IMR-90 (cell line): ENCODE data around the gene CAPSL. TPM values are rescaled to one million over a fixed set of nuclear protein-coding genes. Genes with fewer than 3 reads are reported as not detected.

Experiments used
- ATAC-seq: fragments of 200-7000 bp; cut with Tn5 transposase; 2 replicates; pipeline ENCODE4 v1.9.1; 2020; ENCODE audit warnings: low read depth, mild to moderate bottlenecking, moderate library complexity
- BruUV-seq: library from RNA; stranded (reverse); fragments of 400-500 nt; replicated peaks from 2 replicates; lab custom pipeline; 2021; lab: Mats Ljungman, UMichigan
- CTCF ChIA-PET: fragments of 300-600 bp; formaldehyde crosslinking; extraction: SDS; loops from one replicate; lab custom pipeline; 2021; ENCODE audit warnings: antibody characterized with exemption; lab: Yijun Ruan, JAX
- POLR2A ChIA-PET: fragments of 300-600 bp; sonication (Branson Sonifier 250); formaldehyde crosslinking; loops from one replicate; lab custom pipeline; 2022; ENCODE audit warnings: antibody characterized with exemption; ENCODE audit not compliant: unreplicated experiment; lab: Charles Lee
- DNase-seq: peaks from one replicate; pipeline ENCODE4 v3.0.0; 2013
- H2AFZ ChIP-seq: replicated peaks from 2 replicates; pipeline ENCODE3; 2013; ENCODE audit warnings: low read length, mild to moderate bottlenecking; ENCODE audit not compliant: poor library complexity
- H2AK5ac ChIP-seq: 2 replicates; pipeline ENCODE4 v1.6.1; 2013; ENCODE audit warnings: low read depth, low read length, inconsistent platforms
- H2AK9ac ChIP-seq: replicated peaks from 2 replicates; pipeline ENCODE3; 2013; ENCODE audit warnings: mild to moderate bottlenecking, low read depth, low read length, moderate library complexity; ENCODE audit not compliant: poor library complexity
- H2BK120ac ChIP-seq: 2 replicates; pipeline ENCODE4 v1.6.1; 2013; ENCODE audit warnings: low read depth, low read length, inconsistent platforms
- H2BK15ac ChIP-seq: 3 replicates; pipeline ENCODE4 v1.6.1; 2013; ENCODE audit warnings: low read depth, low read length, inconsistent platforms
- H2BK20ac ChIP-seq: 2 replicates; pipeline ENCODE4 v1.6.1; 2013; ENCODE audit warnings: low read depth, mild to moderate bottlenecking, inconsistent platforms, low read length, moderate library complexity
- H2BK5ac ChIP-seq: 2 replicates; pipeline ENCODE4 v1.6.1; 2013; ENCODE audit warnings: mild to moderate bottlenecking, low read depth, low read length, inconsistent platforms; ENCODE audit not compliant: poor library complexity, severe bottlenecking
- H3K14ac ChIP-seq: replicated peaks from 2 replicates; pipeline ENCODE4 v1.6.1; 2013; ENCODE audit warnings: low read depth, low read length, inconsistent platforms
- H3K18ac ChIP-seq: 2 replicates; pipeline ENCODE4 v1.6.1; 2013; ENCODE audit warnings: low read depth, low read length, control low read depth
- H3K23ac ChIP-seq: 2 replicates; pipeline ENCODE4 v1.6.1; 2013; ENCODE audit warnings: low read depth, low read length, inconsistent platforms
- H3K27ac ChIP-seq: 2 replicates; pipeline ENCODE4 v1.5.1; 2013; ENCODE audit warnings: mild to moderate bottlenecking, control low read depth, low read length; ENCODE audit not compliant: insufficient read depth
- H3K27me3 ChIP-seq: 2 replicates; pipeline ENCODE4 v1.6.1; 2013; ENCODE audit warnings: low read length; ENCODE audit not compliant: control insufficient read depth, insufficient read depth
- H3K36me3 ChIP-seq: 2 replicates; pipeline ENCODE4 v1.6.1; 2013; ENCODE audit warnings: low read length, mixed read lengths; ENCODE audit not compliant: control insufficient read depth, insufficient read depth
- H3K4ac ChIP-seq: 2 replicates; pipeline ENCODE4 v1.6.1; 2013; ENCODE audit warnings: low read depth, low read length, inconsistent platforms
- H3K4me1 ChIP-seq: 2 replicates; pipeline ENCODE4 v1.6.1; 2013; ENCODE audit warnings: low read length, mixed read lengths; ENCODE audit not compliant: control insufficient read depth, insufficient read depth
- H3K4me2 ChIP-seq: 2 replicates; pipeline ENCODE4 v1.6.1; 2013; ENCODE audit warnings: low read depth, mild to moderate bottlenecking, control low read depth, low read length, moderate library complexity
- H3K4me3 ChIP-seq: 2 replicates; pipeline ENCODE4 v1.5.1; 2013; ENCODE audit warnings: low read depth, mild to moderate bottlenecking, control low read depth, low read length, moderate library complexity; ENCODE audit not compliant: insufficient read depth
- H3K56ac ChIP-seq: 2 replicates; pipeline ENCODE4 v1.6.1; 2013; ENCODE audit warnings: low read length, inconsistent platforms; ENCODE audit not compliant: insufficient read depth; ENCODE audit errors: extremely low read depth
- H3K79me1 ChIP-seq, 2 experiments: 2 replicates each; pipeline ENCODE4 v1.6.1; 2013; ENCODE audit warnings: low read length in 2 of 2, inconsistent platforms in 1 of 2, low read depth in 1 of 2
- H3K9ac ChIP-seq: 2 replicates; pipeline ENCODE4 v1.6.1; 2013; ENCODE audit warnings: low read depth, low read length, control low read depth
- H3K9me1 ChIP-seq: 2 replicates; pipeline ENCODE4 v1.6.1; 2013; ENCODE audit warnings: low read length, inconsistent platforms; ENCODE audit not compliant: insufficient read depth
- H3K9me3 ChIP-seq: 2 replicates; pipeline ENCODE4 v1.6.1; 2013; ENCODE audit warnings: low read length; ENCODE audit not compliant: control insufficient read depth, insufficient read depth
- H4K20me1 ChIP-seq: 2 replicates; pipeline ENCODE4 v1.6.1; 2013; ENCODE audit warnings: low read length, inconsistent platforms; ENCODE audit not compliant: insufficient read depth
- H4K5ac ChIP-seq: 2 replicates; pipeline ENCODE4 v1.6.1; 2013; ENCODE audit warnings: mild to moderate bottlenecking, low read depth, low read length, control low read depth
- H4K8ac ChIP-seq, 2 experiments: 2 replicates each; pipeline ENCODE4 v1.6.1; 2013; ENCODE audit warnings: low read depth in 2 of 2, low read length in 2 of 2, control low read depth in 1 of 2, inconsistent platforms in 1 of 2
- H4K91ac ChIP-seq: 2 replicates; pipeline ENCODE4 v1.6.1; 2013; ENCODE audit warnings: low read depth, low read length, inconsistent platforms; ENCODE audit not compliant: insufficient read depth
- BHLHE40 ChIP-seq: fragments of 150-350 bp; IDR thresholded peaks from 2 replicates; pipeline ENCODE4 v1.6.1; 2016; ENCODE audit warnings: mild to moderate bottlenecking, low read depth, low read length
- CEBPB ChIP-seq: IDR thresholded peaks from 2 replicates; pipeline ENCODE4 v1.6.1; 2012; ENCODE audit warnings: low read depth, low read length, improper control_type of control experiment
- FOS ChIP-seq: fragments of 150-350 bp; IDR thresholded peaks from 2 replicates; pipeline ENCODE4 v1.6.1; 2016; ENCODE audit warnings: low read depth, low read length
- MAFK ChIP-seq: IDR thresholded peaks from 2 replicates; pipeline ENCODE4 v1.6.1; 2012; ENCODE audit warnings: low read depth, low read length, improper control_type of control experiment
- MAZ ChIP-seq: IDR thresholded peaks from 2 replicates; pipeline ENCODE4 v1.6.1; 2012; ENCODE audit warnings: low read depth, mild to moderate bottlenecking, low read length, improper control_type of control experiment, moderate library complexity, borderline replicate concordance
- MXI1 ChIP-seq: IDR thresholded peaks from 2 replicates; pipeline ENCODE4 v1.6.1; 2012; ENCODE audit warnings: low read depth, mild to moderate bottlenecking, low read length, moderate library complexity, borderline replicate concordance
- NFE2L2 ChIP-seq: fragments of 150-350 bp; IDR thresholded peaks from 2 replicates; pipeline ENCODE4 v1.6.1; 2016; ENCODE audit warnings: low read depth, mild to moderate bottlenecking, low read length
- RAD21 ChIP-seq: IDR thresholded peaks from 2 replicates; pipeline ENCODE4 v1.6.1; 2012; ENCODE audit warnings: low read length, improper control_type of control experiment
- RCOR1 ChIP-seq: IDR thresholded peaks from 2 replicates; pipeline ENCODE4 v1.6.1; 2012; ENCODE audit warnings: mild to moderate bottlenecking, low read length, improper control_type of control experiment; ENCODE audit not compliant: insufficient replicate concordance
- RFX5 ChIP-seq: IDR thresholded peaks from 2 replicates; pipeline ENCODE4 v1.8.0; 2012; ENCODE audit warnings: low read depth, mild to moderate bottlenecking, low read length, moderate library complexity
- USF2 ChIP-seq: fragments of 150-350 bp; IDR thresholded peaks from 2 replicates; pipeline ENCODE4 v1.6.1; 2017; ENCODE audit warnings: mild to moderate bottlenecking, antibody characterized with exemption, low read length, low read depth
- WGBS, 2 experiments: methylation state at CpG; one replicate each; pipeline versions ENCODE4 v1.1.5 to v1.1.7; 2013; ENCODE audit warnings: missing lambda C conversion rate in 2 of 2; ENCODE audit not compliant: insufficient read length in 1 of 2; ENCODE audit errors: extremely low coverage in 2 of 2; 5-methylcytosine and 5-hydroxymethylcytosine counted together
- dilution Hi-C: fragments of 300-500 bp; cut with HindIII; formaldehyde crosslinking; loops from one replicate; pipeline ENCODE4 v1.14.3; 2018; ENCODE audit warnings: low sequenced_read_pairs; ENCODE audit not compliant: unreplicated experiment
- in situ Hi-C: fragments of 300-500 bp; cut with MboI; formaldehyde crosslinking; loops from 3 replicates; pipeline ENCODE4 v1.14.3; 2019; ENCODE audit warnings: low sequenced_read_pairs, inconsistent platforms, mixed read lengths
- intact Hi-C: fragments of 100-400 bp; cut with micrococcal nuclease; formaldehyde crosslinking; loops from 2 replicates; pipeline ENCODE4 v1.10.0; 2022
- polyA plus RNA-seq, 3 experiments: library from polyadenylated mRNA; depleted of rRNA; stranded (reverse); fragments of >200 nt; gene quantifications; 2 replicates each; pipeline ENCODE4 v1.2.3, GENCODE V29; 2012; ENCODE audit warnings: low replicate concordance in 1 of 3
- total RNA-seq: library from RNA; depleted of rRNA; stranded (reverse); fragments of >200 nt; gene quantifications from 2 replicates; pipeline ENCODE4 v1.2.3, GENCODE V29; 2012

The CAPSL gene
- total and polyA plus RNA-seq, 2 of the 4 experiments (the other 2 are of a cell fraction), result 0.09 TPM; not detected in 1

DNA sequence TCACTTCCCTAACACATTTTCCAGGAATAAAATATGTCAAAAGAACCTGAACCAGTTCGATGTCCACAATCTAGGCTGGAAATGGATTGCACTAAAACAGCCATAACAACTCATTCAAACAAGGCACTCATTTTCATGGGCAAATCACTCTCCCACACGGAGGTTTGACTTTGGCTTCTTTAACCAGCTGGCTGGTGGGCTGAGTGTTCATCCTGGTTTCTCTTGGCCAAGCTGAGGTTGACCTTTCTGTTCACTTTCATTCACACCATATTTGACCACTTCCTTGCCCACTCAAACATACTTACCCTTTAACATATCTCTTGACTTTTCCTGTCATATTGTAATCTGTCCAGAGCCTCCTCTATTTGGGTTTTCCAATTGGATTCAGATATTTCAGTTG is 76.3 kb downstream of the CAPSL start:
- Histone ChIP-seq H3K23ac (peak overlapping the region; percentile 70), H3K4me1 (peaks cover 14% of the 10 kb centered on the region), H4K5ac (peak overlapping the region; percentile 91), H3K79me1 (peaks cover 13 to 33% of the 10 kb centered on the region in 2 experiments), H2BK15ac (peak overlapping the region; percentile 67; the same call in 2 of the 3 replicates), H2AK9ac (no peak overlapping the region), H3K9me3 (no peaks in the 10 kb centered on the region), H3K18ac (peak overlapping the region; percentile 97), H4K20me1 (no peaks in the 10 kb centered on the region), H3K4me3 (no peak overlapping the region), H2BK120ac (peak overlapping the region; percentile 89), H3K56ac (peak overlapping the region; percentile 2; the same call in 1 of the 2 replicates), H3K27me3 (no peaks in the 10 kb centered on the region), H3K9me1 (peaks cover 6% of the 10 kb centered on the region; the same call in 1 of the 2 replicates), H2BK20ac (peak overlapping the region; percentile 83), H3K4me2 (peak overlapping the region; percentile 34; the same call in 1 of the 2 replicates), H2BK5ac (peak overlapping the region; percentile 87), H4K8ac (peak overlapping the region; percentile 21 to 91; a peak in 3 of 4 replicates), H2AFZ (no peak overlapping the region), H3K36me3 (peaks cover 11% of the 10 kb centered on the region), H3K9ac (peak overlapping the region; percentile 9; the same call in 1 of the 2 replicates), H3K4ac (peak overlapping the region; percentile 81), H4K91ac (peak overlapping the region; percentile 77), H2AK5ac (peak overlapping the region; percentile 46; the same call in 1 of the 2 replicates), H3K27ac (peak overlapping the region; percentile 61), H3K14ac (peak overlapping the region; percentile 90)
- TF ChIP-seq NFE2L2, result no peak
- TF ChIP-seq USF2, result no peak
- TF ChIP-seq FOS, result no peak
- no peak for TF ChIP-seq RAD21
- no peak for TF ChIP-seq MAZ
- no peak for TF ChIP-seq BHLHE40
- TF ChIP-seq MAFK, result no peak
- no peak for TF ChIP-seq MXI1
- TF ChIP-seq RCOR1, result no peak
- TF ChIP-seq RFX5, result no peak
- no peak for TF ChIP-seq CEBPB
- ATAC-seq (no peak), DNase-seq (no peak)
- no TSS peak for BruUV-seq
- 90% methylated on average over 2 of the region's 2 CpGs; no CpG with 5 or more reads in 1 of the 2 experiments for WGBS, 2 experiments
- POLR2A ChIA-PET, result interaction anchor here (0.6 kb wide), 1 partner anchor 84 kb away, joined by 4 read pairs; no protein-coding TSS in a partner anchor
- intact Hi-C loops (no loop called here), in situ Hi-C loops (no loop called here), dilution Hi-C loops (no loop called here)
- CTCF ChIA-PET, result interaction anchor here (1.3 to 1.5 kb wide), 2 partner anchors 46 to 85 kb away, joined by 5 read pairs; no protein-coding TSS in a partner anchor
